ENCODE data around the gene FBXO45. TPM values are rescaled to one million over a fixed set of nuclear protein-coding genes. Genes with fewer than 3 reads are reported as not detected.

FBXO45 gene
- total and polyA plus RNA-seq, 10 of the 15 experiments (the other 5 are each of a cell fraction or from before 2014, with no cell fraction given) = 4.0 to 17.3 (median 11.8) TPM

GRCh38 chr3:196627918-196628231 lies 59.4 kb downstream of the FBXO45 start (continued):
- TF ChIP-seq MAX (IDR thresholded peaks at IDR 0.05; ENCODE audit: low read depth, low read length) (no peak), IRF5 (IDR thresholded peaks at IDR 0.05; ENCODE audit: borderline replicate concordance) (no peak), SREBF1 (IDR thresholded peaks at IDR 0.05; ENCODE audit: low read length) (no peak), ZZZ3 (IDR thresholded peaks at IDR 0.05; ENCODE audit: control insufficient read depth, insufficient read length, low read depth) (no peak), HCFC1 (IDR thresholded peaks at IDR 0.05; ENCODE audit: low read length) (no peak), FOXK2 (IDR thresholded peaks at IDR 0.05) (no peak), ZNF217 (IDR thresholded peaks at IDR 0.05) (no peak), SUZ12 (IDR thresholded peaks at IDR 0.05; ENCODE audit: unreplicated experiment) (no peak)
- TF ChIP-seq, protein P1, sequence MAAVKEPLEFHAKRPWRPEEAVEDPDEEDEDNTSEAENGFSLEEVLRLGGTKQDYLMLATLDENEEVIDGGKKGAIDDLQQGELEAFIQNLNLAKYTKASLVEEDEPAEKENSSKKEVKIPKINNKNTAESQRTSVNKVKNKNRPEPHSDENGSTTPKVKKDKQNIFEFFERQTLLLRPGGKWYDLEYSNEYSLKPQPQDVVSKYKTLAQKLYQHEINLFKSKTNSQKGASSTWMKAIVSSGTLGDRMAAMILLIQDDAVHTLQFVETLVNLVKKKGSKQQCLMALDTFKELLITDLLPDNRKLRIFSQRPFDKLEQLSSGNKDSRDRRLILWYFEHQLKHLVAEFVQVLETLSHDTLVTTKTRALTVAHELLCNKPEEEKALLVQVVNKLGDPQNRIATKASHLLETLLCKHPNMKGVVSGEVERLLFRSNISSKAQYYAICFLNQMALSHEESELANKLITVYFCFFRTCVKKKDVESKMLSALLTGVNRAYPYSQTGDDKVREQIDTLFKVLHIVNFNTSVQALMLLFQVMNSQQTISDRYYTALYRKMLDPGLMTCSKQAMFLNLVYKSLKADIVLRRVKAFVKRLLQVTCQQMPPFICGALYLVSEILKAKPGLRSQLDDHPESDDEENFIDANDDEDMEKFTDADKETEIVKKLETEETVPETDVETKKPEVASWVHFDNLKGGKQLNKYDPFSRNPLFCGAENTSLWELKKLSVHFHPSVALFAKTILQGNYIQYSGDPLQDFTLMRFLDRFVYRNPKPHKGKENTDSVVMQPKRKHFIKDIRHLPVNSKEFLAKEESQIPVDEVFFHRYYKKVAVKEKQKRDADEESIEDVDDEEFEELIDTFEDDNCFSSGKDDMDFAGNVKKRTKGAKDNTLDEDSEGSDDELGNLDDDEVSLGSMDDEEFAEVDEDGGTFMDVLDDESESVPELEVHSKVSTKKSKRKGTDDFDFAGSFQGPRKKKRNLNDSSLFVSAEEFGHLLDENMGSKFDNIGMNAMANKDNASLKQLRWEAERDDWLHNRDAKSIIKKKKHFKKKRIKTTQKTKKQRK (IDR thresholded peaks at IDR 0.05; ENCODE audit: low read depth, low read length) = no peak
